ENCODE measurements around the gene CDKAL1.

GRCh38 chr6:21150667-21151066, 616.4 kb downstream of the CDKAL1 start:
- TF ChIP-seq CTCF (IDR thresholded peaks at IDR 0.05; ENCODE audit: extremely low read depth in 1 of 2, insufficient read depth in 1 of 2, low read depth in 1 of 2, low read length in 2 of 2) (no peak), POLR2A (IDR thresholded peaks at IDR 0.05; ENCODE audit: low read depth, low read length) (no peak), GATA2 (IDR thresholded peaks at IDR 0.05; ENCODE audit: insufficient read depth, insufficient read length, low read depth, low read length) (no peak), JUN (IDR thresholded peaks at IDR 0.05; ENCODE audit: borderline replicate concordance, insufficient read depth, insufficient read length, low read depth) (no peak), EZH2 (IDR thresholded peaks at IDR 0.05; ENCODE audit: borderline replicate concordance, low read depth, low read length, severe bottlenecking) (no peak)
